Suppressor macrophage treated with lipopolysaccharide for 4 hours (primary cell): Measurements from ENCODE around the gene SEMA3G.

Experiments
- DNase-seq: peaks from one replicate; pipeline ENCODE4 v3.0.0-alpha.2; 2020

Gene SEMA3G

GRCh38 chr3:52407779-52408178, 37.1 kb downstream of the SEMA3G start:
- DNase-seq = no peak

- DNase-seq = no peak
These were observed 38.0 kb downstream of the SEMA3G start for GRCh38 chr3:52406791-52407510.

- no peak for DNase-seq
These were observed 38.7 kb downstream of the SEMA3G start for GRCh38 chr3:52406231-52406661.

- no peak for DNase-seq
These were observed 39.2 kb downstream of the SEMA3G start for GRCh38 chr3:52405601-52406110.

GRCh38 chr3:52405066-52405465, 39.8 kb downstream of the SEMA3G start:
- DNase-seq = no peak

- DNase-seq = no peak
These were observed 40.5 kb downstream of the SEMA3G start for GRCh38 chr3:52404391-52404790.

- DNase-seq = peak; percentile 14
These were observed 40.9 kb downstream of the SEMA3G start for GRCh38 chr3:52403955-52404354.

- DNase-seq = no peak
These were observed 41.5 kb downstream of the SEMA3G start for GRCh38 chr3:52403271-52403841.

- no peak for DNase-seq
These were observed 42.1 kb downstream of the SEMA3G start for GRCh38 chr3:52402706-52403270.

GRCh38 chr3:52402101-52402521, 42.8 kb downstream of the SEMA3G start:
- no peak for DNase-seq

GRCh38 chr3:52401551-52401950, 43.4 kb downstream of the SEMA3G start:
- DNase-seq = no peak

- DNase-seq = no peak
These were observed 43.9 kb downstream of the SEMA3G start for GRCh38 chr3:52401021-52401420.

GRCh38 chr3:52400275-52400793, 44.6 kb downstream of the SEMA3G start:
- no peak for DNase-seq

- no peak for DNase-seq
These were observed 45.3 kb downstream of the SEMA3G start for GRCh38 chr3:52399593-52399992.

- DNase-seq = no peak
These were observed 45.8 kb downstream of the SEMA3G start for GRCh38 chr3:52399131-52399530.

- no peak for DNase-seq
These were observed 46.2 kb downstream of the SEMA3G start for GRCh38 chr3:52398670-52399081.

- DNase-seq = no peak
These were observed 47.1 kb downstream of the SEMA3G start for GRCh38 chr3:52397676-52398399.

GRCh38 chr3:52396907-52397591, 47.9 kb downstream of the SEMA3G start:
- DNase-seq = no peak

GRCh38 chr3:52396011-52396906, 48.6 kb downstream of the SEMA3G start:
- DNase-seq = no peak

- DNase-seq = no peak
These were observed 49.4 kb downstream of the SEMA3G start for GRCh38 chr3:52395503-52395865.

- no peak for DNase-seq
These were observed 50.0 kb downstream of the SEMA3G start for GRCh38 chr3:52394751-52395502.
